GM12878 (cell line): ENCODE data around the gene ZNF142.

ENCODE experiments used
- GABPA ChIP-seq: IDR thresholded peaks from 2 replicates; pipeline ENCODE4 v1.6.1; 2014; ENCODE audit warnings: antibody characterized with exemption, low read depth, mild to moderate bottlenecking, inconsistent platforms
- SPI1 ChIP-seq: IDR thresholded peaks from 2 replicates; pipeline ENCODE4 v1.6.1; 2011; ENCODE audit warnings: low read depth, mild to moderate bottlenecking, low read length, moderate library complexity, borderline replicate concordance; ENCODE audit not compliant: insufficient read depth

DNA sequence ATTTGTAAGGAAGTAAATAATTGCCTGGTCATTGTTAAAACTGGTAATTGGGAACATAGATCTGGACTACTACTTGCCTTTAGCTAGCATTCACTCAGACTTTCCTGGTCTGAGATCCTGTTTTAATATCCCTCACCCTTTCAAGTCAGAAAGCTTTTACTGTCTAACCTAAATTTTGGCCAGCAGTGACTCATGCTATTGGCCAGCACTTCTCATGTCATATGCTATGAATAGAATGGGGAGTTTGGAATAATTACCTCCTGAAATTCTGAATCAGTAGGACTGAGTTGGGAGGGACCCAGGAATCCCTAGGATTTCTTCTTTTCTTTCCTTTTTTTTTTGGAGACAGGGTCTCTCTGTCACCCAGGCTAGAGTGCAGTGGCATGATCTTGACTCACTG lies 31.8 kb upstream of the ZNF142 start:
- TF ChIP-seq GABPA = no peak
- no peak for TF ChIP-seq SPI1
